AG04449 (cell line): Measurements from ENCODE around the gene PARP3.

Experiments
- CTCF ChIA-PET: fragments of 350-600 bp; formaldehyde crosslinking; extraction: SDS; loops from one replicate; lab custom pipeline; 2021; ENCODE audit warnings: antibody characterized with exemption; lab: Yijun Ruan, JAX
- POLR2A ChIA-PET: fragments of 400-600, 350-600 bp; formaldehyde crosslinking; extraction: SDS; loops from one replicate; lab custom pipeline; 2020; ENCODE audit warnings: antibody characterized with exemption, inconsistent platforms; lab: Yijun Ruan, JAX
- DNase-seq: peaks from one replicate; pipeline ENCODE4 v3.0.0-alpha.2; 2010; ENCODE audit warnings: low read depth, low spot score
- H3K4me3 ChIP-seq: 2 replicates; pipeline ENCODE4 v1.5.1; 2011; ENCODE audit warnings: low read depth, mild to moderate bottlenecking, control low read depth, low read length
- CTCF ChIP-seq: IDR thresholded peaks from one replicate; pipeline ENCODE4 v1.5.1; 2011; ENCODE audit warnings: mild to moderate bottlenecking, moderate library complexity, low read length, control low read depth, inconsistent platforms; ENCODE audit not compliant: insufficient read depth; ENCODE audit errors: missing control alignments

PARP3 gene

DNA sequence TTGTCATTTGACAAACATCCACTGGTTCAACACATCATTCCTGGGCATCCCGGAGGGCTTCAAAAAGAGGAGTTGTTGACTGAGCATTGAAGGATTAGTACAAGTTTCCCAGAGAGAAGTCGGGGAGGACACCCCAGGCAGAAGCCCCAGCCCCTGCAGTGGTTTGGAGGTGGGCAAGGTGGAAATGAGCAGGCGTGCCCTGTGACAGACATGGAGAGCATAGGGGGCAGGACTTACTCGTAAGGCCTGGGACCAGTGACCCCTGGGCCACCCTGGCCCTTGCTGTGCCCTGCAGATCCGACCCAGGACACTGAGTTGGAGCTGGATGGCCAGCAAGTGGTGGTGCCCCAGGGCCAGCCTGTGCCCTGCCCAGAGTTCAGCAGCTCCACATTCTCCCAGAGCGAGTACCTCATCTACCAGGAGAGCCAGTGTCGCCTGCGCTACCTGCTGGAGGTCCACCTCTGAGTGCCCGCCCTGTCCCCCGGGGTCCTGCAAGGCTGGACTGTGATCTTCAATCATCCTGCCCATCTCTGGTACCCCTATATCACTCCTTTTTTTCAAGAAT, 5.9 kb downstream of the PARP3 start:
- CTCF ChIA-PET = interaction anchor here (0.6 to 4.2 kb wide), 3 partner anchors 18 to 53 kb away, joined by 3 to 23 read pairs (median 3); partner anchors contain the start of genes ABHD14A, ABHD14B and PCBP4
- DNase-seq = no peak
- POLR2A ChIA-PET = no interaction called here
- no peak overlapping the region for H3K4me3 ChIP-seq
- no peak for TF ChIP-seq CTCF

DNA sequence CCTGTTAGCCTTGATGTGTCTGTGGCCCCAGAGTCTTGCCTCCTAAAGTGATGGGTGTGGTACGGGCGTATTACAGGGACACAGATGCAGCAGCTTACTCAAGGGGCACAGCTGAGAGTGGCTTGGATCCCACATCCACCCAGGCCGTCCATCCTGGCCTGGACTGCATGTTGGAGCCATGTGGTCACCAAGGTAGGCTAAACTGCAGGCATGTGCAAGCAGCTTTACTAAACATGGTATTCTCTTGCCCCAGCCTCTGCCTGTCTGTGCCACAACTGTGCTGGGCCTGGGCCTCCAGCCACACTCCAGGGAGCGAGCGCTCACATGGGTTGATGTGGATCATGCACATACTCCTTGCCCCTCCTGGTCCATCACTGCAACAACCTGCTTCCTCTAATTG, 7.0 kb downstream of the PARP3 start:
- no peak for TF ChIP-seq CTCF
- POLR2A ChIA-PET = no interaction called here
- no peak overlapping the region for H3K4me3 ChIP-seq
- CTCF ChIA-PET = interaction anchor here (1.5 to 4.2 kb wide), 3 partner anchors 14 to 25 kb away, joined by 3 to 23 read pairs (median 5); partner anchors contain the start of genes ABHD14A, ABHD14B and PCBP4
- no peak for DNase-seq

DNA sequence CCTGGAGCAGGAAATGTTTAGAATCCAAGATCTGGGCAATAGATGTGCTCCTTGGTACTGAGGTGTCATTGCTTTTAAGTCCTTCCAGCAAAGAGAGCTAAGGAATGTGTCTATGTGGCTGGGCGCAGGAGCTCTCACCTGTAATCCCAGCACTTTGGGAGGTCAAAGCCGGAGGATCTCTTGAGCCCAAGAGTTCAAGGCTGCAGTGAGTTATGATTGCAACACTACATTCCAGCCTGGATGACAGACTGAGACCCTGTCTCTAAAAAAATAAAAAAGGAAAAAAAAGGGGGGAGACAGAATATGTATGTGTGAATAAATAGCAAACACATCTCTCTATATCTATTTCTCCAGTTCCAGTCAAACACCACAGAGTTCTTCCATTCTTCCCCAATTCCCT, 8.7 kb downstream of the PARP3 start:
- H3K4me3 ChIP-seq = no peak overlapping the region
- DNase-seq = no peak
- TF ChIP-seq CTCF = no peak
- ChIA-PET CTCF (interaction anchor here (4.2 to 6.7 kb wide), 3 partner anchors 9 to 23 kb away, joined by 23 to 52 read pairs (median 33); partner anchors contain the start of genes ABHD14A, ABHD14B, PARP3 and RRP9), POLR2A (no interaction called here)

DNA sequence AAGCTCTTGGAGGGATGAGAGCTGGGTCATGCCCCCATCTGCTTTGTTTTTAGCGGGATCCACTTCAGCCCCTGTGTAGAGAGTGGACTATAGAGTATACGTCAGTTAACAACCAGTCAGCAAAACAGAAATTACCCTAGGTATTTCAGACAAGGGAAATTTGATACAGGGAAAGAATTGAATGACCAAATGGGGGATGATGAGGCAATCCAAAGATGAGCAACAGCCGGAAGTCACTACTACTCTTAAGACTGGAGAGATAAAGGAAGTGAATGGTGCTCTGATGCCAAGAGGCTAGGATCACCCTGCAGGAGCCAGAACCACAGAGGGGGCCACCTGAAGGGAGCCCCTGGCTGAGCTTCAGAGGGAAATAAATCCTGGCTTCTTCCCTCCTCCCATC, 11.3 kb downstream of the PARP3 start:
- DNase-seq = peak; percentile 40
- CTCF ChIA-PET = interaction anchor here (1.6 to 6.7 kb wide), 4 partner anchors 8 to 21 kb away, joined by 3 to 52 read pairs (median 22); partner anchors contain the start of genes ABHD14A, ABHD14B, PARP3 and RRP9
- POLR2A ChIA-PET = interaction anchor here (0.6 to 2.0 kb wide), 2 partner anchors 12 to 454 kb away, joined by 3 to 4 read pairs; partner anchors contain the start of genes DCAF1, PARP3 and RRP9
- no peak overlapping the region for H3K4me3 ChIP-seq
- no peak for TF ChIP-seq CTCF

- TF ChIP-seq CTCF = no peak
- ChIA-PET POLR2A (interaction anchor here (1.1 kb wide), 1 partner anchor 21 kb away, joined by 4 read pairs; the partner anchor contains the start of gene ABHD14A), CTCF (interaction anchor here (1.6 to 6.7 kb wide), 4 partner anchors 9 to 20 kb away, joined by 3 to 52 read pairs (median 22); partner anchors contain the start of genes ABHD14A, ABHD14B, PARP3 and RRP9)
- no peak overlapping the region for H3K4me3 ChIP-seq
- no peak for DNase-seq
Observed at GRCh38 chr3:51954105-51954504, 11.9 kb downstream of the PARP3 start.

GRCh38 chr3:51954713-51955112, 12.6 kb downstream of the PARP3 start:
- no peak for DNase-seq
- ChIA-PET CTCF (interaction anchor here (1.6 to 6.7 kb wide), 4 partner anchors 10 to 19 kb away, joined by 3 to 52 read pairs (median 22); partner anchors contain the start of genes ABHD14A, ABHD14B, PARP3 and RRP9), POLR2A (interaction anchor here (1.1 kb wide), 1 partner anchor 20 kb away, joined by 4 read pairs; the partner anchor contains the start of gene ABHD14A)
- H3K4me3 ChIP-seq = no peak overlapping the region
- TF ChIP-seq CTCF = no peak
